NCI-H526 (cell line): ENCODE results near the gene ARID5B.
"Not testable (repeated sequence)": the region's sequence is repeated elsewhere in the genome, so short reads cannot be mapped to it uniquely, and the experiment has no call there.

Experiments used
- DNase-seq, 2 experiments: peaks; one replicate each; lab custom pipeline; 2025; lab: John Stamatoyannopoulos, UW

ARID5B gene

DNA sequence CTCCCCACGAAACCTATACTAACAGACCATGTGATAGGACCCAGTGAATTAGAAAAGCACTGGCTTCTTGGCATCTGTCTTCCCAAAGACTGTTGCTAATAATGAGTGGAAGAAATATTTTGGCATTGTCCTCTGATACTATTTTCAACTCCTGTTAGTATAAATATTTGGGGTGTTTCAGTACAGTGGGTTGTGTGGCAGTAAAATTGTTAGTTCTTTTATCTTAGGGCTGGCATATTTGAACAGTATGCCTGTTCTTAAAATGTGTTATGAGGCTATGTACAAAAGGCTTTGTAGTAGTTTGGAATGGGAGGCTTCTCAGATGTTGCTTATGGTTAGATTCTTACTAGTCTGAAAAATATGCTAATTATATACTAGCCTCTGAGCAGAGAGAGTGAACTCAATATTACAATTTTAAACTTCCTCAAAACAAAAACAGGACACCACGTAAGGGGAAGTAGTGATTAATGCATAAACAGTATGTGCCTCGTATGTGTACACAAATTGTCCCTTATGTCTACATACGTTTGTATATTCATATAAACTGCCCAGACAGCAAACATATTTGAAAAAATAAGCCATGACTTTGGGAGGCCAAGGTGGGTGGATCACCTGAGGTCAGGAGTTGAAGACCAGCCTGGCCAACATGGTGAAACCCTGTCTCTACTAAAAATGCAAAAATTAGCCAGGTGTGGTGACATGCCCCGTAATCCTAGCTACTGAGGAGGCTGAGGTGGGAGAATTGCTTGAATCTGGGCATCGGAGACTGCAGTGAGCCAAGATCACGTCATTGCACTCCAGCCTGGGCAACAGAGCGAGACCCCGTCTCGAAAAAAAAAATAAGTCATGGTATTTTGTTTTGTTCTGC is 115.4 kb downstream of the ARID5B start:
- DNase-seq, result no peak

DNA sequence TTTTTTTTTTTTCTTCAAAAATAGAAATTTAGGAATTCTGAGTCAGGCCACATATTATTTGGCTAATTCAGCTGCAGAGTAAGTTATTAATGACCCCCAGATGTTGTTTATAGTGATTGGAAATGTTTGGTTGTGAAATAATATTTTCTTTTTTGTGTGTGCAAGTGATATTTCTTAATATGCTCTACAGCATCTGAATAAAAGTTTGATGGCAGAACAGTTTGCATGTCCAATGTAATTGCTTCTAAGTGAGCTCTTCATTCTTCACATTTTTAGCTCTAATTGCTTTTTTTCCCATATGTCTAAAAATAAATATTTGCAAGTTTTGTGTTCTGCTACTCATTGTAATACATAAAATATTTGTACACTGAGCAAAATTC is 116.0 kb downstream of the ARID5B start:
- DNase-seq, result no peak

DNA sequence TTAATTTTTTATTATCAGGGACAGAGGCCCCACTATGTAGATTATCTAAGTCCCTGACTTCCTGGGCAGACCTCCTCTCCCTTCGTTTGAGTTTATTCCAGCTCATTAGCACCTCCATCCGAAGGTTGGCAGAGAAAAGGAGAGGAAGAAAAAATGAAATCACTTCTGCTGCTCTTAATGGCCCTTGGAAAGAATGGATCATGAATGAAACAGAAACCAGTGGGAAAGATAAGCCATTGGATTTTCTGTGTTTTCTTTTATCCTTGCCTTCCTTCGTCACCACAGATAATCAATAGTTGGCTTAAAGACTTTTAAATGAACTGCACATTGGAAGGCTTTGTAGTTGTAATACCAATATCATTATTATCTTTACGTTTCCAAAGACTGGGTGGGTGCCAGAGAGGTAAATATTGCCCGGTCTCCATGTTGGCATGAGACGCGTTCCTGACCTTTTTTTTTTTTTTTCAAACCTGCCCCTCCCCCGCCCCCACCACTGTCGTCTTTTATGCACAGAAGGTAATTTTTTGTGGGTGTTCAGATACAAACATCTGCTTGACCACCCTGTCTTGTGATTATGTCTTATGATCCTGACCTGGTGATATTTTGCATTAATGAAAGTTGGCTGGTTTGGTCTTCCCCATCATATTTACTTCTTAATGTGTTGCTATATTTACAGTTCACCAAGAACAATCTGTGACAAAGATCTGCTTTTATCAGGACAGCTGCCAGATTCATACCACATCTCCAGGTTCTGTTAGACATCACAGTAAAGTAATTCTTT is 116.8 kb downstream of the ARID5B start:
- no peak for DNase-seq

DNA sequence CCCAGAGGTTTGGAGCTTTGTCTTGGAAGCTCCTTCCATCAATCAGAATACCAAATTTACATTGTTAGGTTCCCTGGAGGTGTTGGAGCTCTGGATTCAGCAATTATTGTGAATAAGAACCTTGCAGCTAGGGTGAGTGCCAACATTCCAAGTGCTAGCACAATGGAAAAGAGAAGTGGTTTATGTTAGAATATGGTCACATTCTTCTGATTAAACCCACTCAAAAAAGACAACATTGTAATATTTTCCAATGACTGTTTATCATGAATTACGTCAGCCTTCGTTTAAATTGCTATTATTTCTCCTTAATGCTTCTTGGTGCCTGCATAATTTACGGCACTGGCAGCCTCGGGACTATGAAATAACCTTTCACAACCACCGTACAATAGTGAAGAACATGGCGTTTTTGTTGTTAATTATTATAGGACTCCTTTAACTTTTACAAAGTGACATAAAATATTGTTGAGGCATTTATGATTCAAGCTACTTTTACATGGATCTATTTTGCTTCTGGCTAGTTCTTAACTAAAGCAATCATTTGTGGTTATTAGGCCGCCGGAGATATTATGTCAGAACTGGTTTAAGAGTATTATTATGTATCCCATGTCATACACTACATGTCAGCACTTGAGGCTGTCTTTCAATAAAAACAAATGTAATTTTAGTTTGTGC is 117.7 kb downstream of the ARID5B start:
- no peak for DNase-seq

DNA sequence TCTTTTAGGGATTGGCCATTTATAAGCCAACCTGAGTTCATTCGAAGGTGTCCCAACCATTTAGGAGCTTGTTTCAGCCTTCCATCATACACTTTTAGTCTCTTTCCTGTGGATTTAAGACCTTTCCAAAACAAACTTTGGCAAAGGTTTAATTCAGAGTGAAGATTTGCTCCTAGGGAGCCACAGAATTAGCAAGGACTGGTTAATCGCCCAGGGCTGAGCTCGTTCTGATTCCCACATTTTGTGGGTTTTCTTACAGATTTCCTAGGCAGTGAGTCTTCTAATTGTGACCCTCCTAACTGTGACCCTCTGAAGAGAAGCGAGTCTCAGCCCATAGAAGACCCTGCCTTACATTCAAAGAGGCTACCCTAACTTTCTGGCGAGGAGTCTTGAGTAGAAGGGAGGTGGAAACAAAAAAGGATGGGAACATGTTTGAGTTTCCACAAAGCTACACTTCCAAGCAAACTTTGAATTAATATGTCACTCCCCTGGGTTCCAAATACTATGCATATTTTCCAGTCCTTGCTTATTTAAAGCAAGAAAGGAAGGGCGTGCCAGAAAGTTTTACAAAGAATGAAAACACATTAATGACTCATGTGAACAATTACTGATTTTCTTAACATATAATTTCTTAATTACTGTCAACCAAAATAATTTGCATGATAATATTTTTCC is 118.3 kb downstream of the ARID5B start:
- no peak for DNase-seq

DNA sequence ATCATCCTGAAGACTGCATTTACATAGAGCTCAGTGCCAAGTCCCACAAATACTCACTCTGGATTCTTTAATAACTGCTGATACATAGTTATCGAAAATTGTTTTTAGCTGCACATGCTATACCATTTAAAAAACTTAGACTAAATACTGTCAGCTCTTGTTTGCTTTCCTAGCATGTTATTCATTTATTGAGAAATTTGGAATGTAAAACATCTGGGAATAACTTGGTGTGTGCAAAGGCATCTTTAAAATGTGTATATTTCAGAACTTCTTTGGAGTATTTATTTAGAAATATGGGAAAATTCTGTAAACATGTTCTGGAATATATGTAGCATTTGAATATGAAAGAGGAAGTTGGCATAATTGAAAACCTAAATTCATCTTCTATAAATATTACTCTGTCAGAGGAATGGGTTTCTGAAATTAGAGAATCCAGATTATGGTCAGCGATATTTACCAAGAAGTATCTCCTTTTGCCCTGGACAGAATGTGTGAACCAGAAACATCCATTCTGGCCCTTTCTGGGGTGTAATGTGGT is 119.7 kb downstream of the ARID5B start:
- no peak for DNase-seq

DNA sequence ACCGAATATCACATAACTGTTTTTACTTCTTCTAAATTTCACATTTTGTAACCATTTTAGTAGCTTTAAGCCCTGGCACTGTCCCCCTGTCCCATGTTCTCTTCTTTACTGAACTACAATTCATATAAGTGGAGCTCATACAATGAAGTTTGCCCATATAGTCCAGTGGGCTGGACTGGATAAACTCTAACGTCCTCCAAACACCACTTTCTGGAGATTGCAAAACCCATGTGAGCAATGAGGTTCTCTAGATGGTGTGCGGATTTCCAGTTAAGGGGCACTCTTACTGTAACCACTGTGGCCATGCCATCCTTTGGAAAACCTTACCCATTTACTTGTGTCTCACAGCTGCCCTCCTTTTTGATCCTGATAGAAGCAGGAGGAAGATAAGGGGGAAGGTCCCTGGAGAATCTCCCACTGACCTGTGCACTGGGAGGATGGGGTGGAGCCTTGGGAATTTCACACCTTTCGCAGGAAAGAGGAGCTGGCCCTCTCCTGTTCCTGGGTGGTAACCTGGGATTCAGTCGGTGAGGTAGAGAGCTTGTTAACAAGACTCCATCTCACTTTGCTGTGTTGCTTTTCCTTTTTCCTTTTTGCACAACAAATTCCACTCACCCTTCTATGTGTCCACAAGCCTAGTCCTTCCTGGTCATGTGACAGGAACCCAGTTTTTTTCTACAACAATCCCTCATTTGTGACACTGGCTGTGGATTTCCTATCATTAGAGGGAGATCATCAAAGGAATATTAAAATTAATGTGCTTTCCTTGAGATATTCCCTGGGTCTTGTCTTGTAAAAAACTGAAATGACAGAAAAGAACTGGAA is 120.7 kb downstream of the ARID5B start:
- DNase-seq, result no peak

DNA sequence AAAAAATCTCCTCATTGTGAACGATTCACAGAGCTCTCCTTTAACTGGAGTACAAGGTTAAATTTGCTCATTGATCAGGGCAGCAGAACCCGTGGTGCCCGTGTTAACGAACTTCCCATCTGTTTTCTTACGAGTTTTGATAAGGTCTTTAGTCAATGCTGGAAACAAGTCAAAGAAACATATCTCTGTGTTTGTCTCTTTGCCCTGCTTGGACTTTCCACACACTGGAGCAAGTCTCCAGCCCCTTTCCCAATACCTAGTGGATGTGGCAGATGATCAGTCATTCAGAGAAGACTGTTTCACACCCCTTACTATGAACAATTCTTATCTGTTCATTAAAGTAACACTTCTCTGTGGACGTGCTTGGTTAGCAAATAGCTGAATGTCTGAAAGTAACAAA is 121.3 kb downstream of the ARID5B start:
- no peak for DNase-seq

DNA sequence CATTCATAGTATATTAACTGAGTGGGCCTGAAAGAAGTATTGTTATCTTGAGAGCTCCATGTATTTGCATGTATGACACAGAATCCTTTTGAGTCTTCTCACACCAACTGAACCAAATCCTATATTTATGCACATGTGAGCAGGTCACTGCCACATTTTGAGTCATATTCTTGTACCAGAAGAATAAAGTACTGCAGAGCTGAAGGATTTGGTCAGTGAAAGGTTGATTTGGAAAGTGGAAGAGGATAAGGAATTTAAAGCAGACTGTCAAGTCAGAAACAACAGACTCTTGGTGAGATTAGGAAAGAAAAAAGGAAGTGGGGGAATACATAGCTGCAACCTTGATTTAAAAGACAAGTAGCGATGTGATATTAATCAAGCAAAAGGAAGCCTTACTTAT is 121.8 kb downstream of the ARID5B start:
- no peak for DNase-seq

DNA sequence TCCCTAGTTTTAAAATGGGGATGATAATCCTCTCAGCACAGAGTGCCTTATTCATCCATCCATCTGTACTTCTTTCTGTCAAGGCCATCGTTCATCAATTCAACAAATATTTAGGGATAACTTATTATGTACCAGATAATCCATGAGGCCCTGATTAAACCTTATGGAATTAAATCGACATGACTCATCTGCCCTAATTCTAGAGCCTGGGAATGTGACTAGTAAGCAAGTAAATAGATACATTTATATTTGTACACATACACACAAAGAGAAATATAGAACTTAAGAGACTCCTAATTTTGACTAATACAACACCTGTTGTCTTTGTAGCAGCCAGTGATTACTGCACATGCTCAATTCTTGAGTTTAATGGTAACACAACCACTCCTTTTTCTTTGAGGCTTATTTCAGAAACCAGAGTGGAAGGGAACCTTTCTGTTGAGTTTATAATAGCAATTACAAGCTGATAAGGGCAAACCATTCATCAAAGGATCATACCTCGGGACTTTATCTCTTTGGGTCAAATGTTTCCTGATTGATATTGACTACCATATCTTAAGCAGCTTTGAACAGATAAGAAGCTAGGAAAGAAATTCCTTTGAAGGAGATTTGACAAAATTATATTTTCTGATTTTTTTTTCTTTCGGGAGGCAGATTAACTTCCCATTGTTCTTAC is 122.7 kb downstream of the ARID5B start:
- no peak for DNase-seq

DNA sequence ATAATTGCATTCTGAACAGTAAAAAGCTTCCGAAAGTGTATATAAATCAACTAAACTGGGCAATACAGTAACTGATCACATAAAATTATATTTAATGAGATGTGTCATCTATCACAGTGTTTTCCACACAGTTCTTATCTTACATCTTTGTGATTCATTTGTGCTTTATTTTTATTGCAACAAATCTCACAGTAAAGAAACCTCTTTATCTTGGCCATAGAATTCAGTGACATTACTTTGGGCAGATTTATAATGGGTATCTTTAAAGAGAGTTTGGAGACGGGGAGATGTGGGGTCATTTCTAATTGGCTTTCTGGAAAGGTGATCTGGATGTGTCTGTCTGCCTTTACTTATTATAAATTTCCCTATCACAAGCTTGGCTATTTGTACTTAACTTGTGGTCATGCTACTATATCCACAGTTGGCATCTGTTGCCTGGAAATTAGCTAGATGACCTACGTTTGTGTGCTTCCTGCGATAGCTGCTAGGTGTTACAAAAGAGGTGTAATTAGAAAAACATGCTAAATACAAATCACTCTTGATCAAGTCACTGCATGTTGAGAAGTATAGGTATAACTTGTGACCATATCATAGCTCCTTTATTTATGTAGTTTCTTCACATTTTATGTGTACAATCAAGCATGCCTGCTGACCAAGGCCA is 123.8 kb downstream of the ARID5B start:
- DNase-seq, result no peak

DNA sequence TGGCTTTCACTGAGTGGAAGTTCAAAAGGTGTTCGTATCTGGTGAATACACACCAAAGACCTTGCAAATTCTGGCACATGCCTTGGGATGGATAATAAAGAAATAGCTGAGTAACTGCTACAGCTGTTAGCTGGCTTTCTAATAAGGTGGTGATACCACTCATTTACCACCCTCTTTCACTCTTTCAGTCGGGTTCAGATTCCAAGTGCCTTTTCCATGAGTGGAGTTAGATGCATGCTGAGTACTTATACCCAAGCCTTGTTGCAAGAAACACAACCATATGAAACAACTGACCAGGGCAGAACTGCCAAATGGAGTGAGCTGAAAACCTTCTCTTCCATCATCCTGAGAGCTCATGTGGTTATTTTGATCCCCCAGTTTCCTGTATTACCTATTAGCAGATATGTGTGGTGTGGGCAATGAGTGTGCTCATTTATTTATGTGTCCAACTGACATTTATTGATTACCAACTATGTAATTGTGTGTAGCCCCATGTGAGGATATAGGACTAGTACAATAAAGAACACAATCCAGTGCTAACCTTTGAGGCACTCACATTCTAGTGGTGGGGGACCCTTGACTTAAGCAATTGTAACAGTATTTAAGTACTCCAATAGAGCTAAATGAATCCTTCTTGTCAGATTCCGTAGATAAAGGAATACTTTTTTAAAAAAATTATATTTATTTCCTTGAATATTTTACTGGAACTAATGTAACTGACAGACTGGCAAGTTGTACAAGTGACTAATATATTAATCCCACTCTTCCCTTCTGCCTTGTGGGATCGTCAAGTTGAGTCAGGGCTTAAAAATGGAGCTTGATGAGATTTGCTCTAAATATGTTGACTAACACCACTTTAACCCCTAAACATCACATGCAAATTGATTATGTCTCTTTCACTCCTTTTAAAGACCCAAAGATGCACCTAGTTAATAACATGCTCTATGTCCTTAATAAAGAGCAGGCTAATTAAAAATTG is 124.7 kb downstream of the ARID5B start:
- no peak for DNase-seq

DNA sequence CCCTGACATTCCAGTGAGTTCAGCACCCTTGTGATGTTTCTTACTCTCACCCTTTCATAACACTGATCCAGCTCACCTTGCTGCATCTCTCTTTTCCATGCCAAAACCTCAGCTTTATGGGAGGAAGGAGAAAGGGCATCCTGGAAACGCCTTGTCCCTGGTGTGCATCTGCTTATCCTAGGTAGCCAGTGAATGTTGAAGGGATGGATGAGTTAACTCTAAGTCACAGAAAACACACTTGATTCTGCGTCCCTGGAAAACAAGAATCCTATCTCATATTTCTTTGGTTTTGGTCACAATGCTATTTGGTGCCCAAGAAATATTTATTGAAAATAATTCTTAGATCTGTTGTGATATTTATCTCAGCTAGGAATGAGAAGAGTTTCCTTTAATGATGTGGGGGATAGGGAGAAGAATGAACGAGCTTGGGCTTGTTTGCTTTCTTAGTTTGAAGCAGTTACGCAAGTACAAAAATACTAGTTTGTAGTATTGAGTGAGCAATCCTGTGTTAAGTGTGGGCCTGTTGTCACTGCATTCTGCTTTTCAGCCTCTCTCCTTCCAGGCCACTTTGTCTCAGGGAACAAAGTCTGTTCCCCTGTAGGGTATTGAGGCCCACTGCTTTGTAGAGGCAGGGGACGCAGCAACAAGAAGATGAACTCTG is 126.5 kb downstream of the ARID5B start:
- no peak for DNase-seq

DNA sequence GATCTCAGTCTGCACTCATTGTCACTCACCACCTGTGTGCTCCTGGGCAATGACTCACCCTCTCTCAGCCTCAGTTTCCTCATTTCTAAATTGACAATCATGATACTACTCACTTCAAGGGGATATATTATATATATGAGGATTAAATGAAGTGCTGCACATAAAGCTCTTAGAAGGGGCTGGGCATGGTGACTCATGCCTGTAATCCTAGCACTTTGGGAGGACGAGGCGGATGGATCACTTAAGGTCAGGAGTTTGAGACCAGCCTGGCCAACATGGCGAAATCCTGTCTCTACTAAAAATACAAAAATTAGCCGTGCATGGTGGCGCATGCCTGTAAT is 127.0 kb downstream of the ARID5B start:
- DNase-seq, result not testable (repeated sequence)

DNA sequence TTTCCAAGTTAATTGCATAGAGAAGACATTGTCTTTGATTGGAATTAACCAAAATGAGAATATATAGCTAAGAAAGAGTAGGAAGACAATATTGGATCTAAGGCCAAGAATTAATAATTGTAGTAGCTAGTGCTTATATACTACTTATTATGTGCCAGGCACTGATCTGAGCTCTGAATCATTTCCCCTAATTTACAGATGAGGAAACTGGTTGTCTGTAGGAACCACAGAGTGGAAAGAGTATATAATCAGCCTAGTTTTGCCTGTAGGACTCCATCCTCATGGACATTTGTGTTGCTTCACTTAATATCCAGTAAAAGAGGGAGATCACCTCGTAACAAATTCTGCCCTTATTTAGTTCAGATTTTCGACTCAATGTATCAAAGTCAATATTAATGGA is 127.9 kb downstream of the ARID5B start:
- DNase-seq, result no peak

DNA sequence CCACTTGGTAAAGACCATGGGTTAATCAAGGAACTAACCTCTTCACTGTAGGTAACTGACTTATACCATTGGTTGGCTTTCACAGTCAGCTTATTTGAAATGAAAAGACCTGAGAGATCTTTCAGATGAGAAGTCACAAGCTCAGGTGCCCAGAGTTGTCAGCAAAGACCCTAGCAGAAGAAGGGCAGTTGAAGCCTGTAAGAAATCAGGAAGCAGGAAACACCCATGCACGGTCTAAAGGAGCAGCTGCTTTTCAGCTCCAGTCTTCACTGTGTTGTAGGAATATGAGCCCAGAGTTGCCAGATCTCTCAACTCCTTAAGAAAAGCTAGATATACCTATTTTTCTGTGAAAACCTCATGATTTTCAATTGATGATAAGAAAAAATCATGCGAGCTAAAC is 130.0 kb downstream of the ARID5B start:
- DNase-seq, result no peak

DNA sequence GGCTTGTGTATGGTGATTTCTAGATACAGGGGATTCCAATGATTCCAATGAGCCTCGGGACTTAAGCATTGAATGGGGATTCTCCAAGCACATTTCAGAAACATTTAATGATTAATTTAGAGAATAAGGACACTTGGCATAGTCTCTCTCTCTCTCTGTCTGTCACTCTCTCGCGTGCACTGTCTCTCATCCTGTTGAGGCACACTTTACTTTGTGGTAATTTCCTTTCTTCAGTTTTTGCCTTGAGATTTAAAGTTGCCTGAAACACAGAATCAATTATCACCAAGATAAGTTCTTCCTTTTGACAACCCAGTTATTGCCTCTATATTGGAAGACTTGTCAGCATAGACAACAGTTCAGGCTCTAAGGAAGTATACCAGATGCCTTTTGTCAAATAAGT is 131.6 kb downstream of the ARID5B start:
- no peak for DNase-seq

DNA sequence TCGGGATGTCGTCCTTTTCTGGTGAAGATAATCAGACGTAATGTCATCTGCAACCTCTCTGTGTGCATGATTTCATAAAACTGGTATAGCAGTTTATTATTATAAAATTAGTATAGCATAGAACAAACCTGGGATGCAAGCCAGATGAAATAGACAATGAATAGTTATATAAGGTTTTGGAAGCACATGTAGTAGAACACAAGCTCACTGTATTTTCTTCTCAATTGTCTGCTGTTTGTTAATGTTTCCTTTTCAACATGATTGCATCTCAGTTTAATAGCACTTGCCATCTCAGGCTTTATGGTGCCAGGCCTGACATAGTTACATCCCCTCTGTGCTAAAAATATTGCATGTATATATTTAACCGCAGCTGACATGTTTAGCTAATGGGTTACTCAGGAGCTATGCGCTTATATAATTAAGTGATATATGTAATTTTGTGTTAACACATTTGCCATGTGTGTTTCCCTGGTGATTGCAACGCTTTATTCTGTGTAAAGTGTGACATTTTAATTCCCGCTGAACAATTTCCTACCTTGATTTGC is 132.7 kb downstream of the ARID5B start:
- DNase-seq, result no peak
